Vagina (tissue), 2 donors: ENCODE data around the gene SP8.

Experiments used
- POLR2A ChIP-seq, 2 donors: fragments of 450-650 bp; IDR thresholded peaks; one replicate each; pipeline ENCODE4 v1.6.1; 2017; ENCODE audit warnings: antibody characterized with exemption in 2 of 2, mild to moderate bottlenecking in 2 of 2, moderate library complexity in 2 of 2
- POLR2AphosphoS5 ChIP-seq, 2 donors: sonication (generic); formaldehyde crosslinking; IDR thresholded peaks; one replicate each; pipeline ENCODE4 v1.9.0; 2017; ENCODE audit warnings: antibody characterized with exemption in 2 of 2, mild to moderate bottlenecking in 2 of 2, low read depth in 1 of 2; ENCODE audit not compliant: insufficient read depth in 1 of 2
- TF ChIP-seq, protein P1 (sequence below), 3 experiments: fragments of 450-650 bp in 2 of 3; fragments of 200-600 bp in 1 of 3; sonication (generic) in 1 of 3; IDR thresholded peaks; one replicate each; pipeline ENCODE4 v1.5.1; 2017 to 2019; ENCODE audit warnings: antibody characterized with exemption in 3 of 3, mild to moderate bottlenecking in 2 of 3, moderate library complexity in 2 of 3

DNA sequence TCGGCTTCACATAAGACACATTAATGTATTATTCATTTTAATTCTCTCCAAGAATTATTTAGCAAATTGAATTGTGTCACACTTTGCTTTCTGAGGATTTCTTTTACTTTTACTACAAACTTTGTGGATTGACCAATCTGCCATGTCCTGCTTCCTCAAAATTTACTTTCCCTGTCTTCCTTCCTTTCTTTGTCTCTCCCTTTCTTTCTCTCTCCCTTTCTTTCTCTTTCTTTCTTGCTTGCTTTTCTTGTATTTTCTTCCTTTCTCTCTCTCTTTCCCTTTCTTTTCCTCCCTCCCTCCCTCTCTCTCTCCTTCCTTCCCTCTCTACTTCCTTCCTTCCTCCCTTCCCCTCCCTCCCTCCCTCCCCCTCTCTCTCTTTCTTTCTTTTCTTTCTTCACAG is 37.8 kb downstream of the SP8 start:
- TF ChIP-seq, protein P1, sequence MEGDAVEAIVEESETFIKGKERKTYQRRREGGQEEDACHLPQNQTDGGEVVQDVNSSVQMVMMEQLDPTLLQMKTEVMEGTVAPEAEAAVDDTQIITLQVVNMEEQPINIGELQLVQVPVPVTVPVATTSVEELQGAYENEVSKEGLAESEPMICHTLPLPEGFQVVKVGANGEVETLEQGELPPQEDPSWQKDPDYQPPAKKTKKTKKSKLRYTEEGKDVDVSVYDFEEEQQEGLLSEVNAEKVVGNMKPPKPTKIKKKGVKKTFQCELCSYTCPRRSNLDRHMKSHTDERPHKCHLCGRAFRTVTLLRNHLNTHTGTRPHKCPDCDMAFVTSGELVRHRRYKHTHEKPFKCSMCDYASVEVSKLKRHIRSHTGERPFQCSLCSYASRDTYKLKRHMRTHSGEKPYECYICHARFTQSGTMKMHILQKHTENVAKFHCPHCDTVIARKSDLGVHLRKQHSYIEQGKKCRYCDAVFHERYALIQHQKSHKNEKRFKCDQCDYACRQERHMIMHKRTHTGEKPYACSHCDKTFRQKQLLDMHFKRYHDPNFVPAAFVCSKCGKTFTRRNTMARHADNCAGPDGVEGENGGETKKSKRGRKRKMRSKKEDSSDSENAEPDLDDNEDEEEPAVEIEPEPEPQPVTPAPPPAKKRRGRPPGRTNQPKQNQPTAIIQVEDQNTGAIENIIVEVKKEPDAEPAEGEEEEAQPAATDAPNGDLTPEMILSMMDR (IDR thresholded peaks at IDR 0.05) = no peak
- TF ChIP-seq POLR2A (IDR thresholded peaks at IDR 0.05) (no peak), POLR2AphosphoS5 (IDR thresholded peaks at IDR 0.05; ENCODE audit: insufficient read depth in 1 of 2, low read depth in 1 of 2) (no peak)
